Thyroid gland (tissue), 4 donors: ENCODE measurements around the gene HCN2.
"Not testable (repeated sequence)": the region's sequence is repeated elsewhere in the genome, so short reads cannot be mapped to it uniquely, and the experiment has no call there.

ENCODE experiments used
- CTCF ChIP-seq, 6 experiments: fragments of 200-600 bp in 3 of 6; fragments of 450-650 bp in 3 of 6; sonication (generic) in 3 of 6; IDR thresholded peaks; one replicate each; pipeline ENCODE4 v1.5.1; 2016 to 2019; ENCODE audit warnings: antibody characterized with exemption in 6 of 6, mild to moderate bottlenecking in 2 of 6, inconsistent platforms in 1 of 6, moderate library complexity in 1 of 6
- POLR2A ChIP-seq, 2 donors: fragments of 450-650 bp; IDR thresholded peaks; one replicate each; pipeline ENCODE4 v1.6.1; 2017; ENCODE audit warnings: antibody characterized with exemption in 2 of 2, mild to moderate bottlenecking in 2 of 2, moderate library complexity in 1 of 2

GRCh38 chr19:603779-604178 is 14.1 kb downstream of the HCN2 start:
- TF ChIP-seq CTCF, POLR2A (IDR thresholded peaks at IDR 0.05): not testable (repeated sequence)
